K562 (cell line): ENCODE data around the gene MAP3K14. TPM values are rescaled to one million over a fixed set of nuclear protein-coding genes. Genes with fewer than 3 reads are reported as not detected.
A peak's percentile ranks its signal among the peaks of the same experiment; 100 is the strongest.

Experiments
- ARHGAP35 ChIP-seq: fragments of 450-650 bp; IDR thresholded peaks from 2 replicates; pipeline ENCODE4 v1.6.1; 2018; ENCODE audit not compliant: partially characterized antibody
- CHD1 ChIP-seq: fragments of 200-600 bp; sonication (generic); IDR thresholded peaks from one replicate; pipeline ENCODE4 v1.6.1; 2012; ENCODE audit warnings: mild to moderate bottlenecking, moderate library complexity, low read length, inconsistent platforms
- CHD2 ChIP-seq: IDR thresholded peaks from 2 replicates; pipeline ENCODE4 v1.6.1; 2011; ENCODE audit warnings: low read depth, low read length
- E2F4 ChIP-seq: sonication (generic); formaldehyde crosslinking; IDR thresholded peaks from 2 replicates; pipeline ENCODE4 v1.8.0; 2022; ENCODE audit warnings: mild to moderate bottlenecking, low read depth, missing genetic modification reagents
- EGR1 ChIP-seq: fragments of 450-650 bp; conservative IDR thresholded peaks from 2 replicates; pipeline ENCODE4 v1.6.1; 2017; ENCODE audit warnings: mild to moderate bottlenecking
- FOXO4 ChIP-seq: fragments of 450-650 bp; formaldehyde crosslinking; IDR thresholded peaks from 2 replicates; pipeline ENCODE4 v1.4.0; 2020; ENCODE audit warnings: mild to moderate bottlenecking, moderate library complexity
- GABPA ChIP-seq: fragments of 200-800 bp; sonication (Bioruptor generic); conservative IDR thresholded peaks from 2 replicates; pipeline ENCODE4 v1.6.1; 2016; ENCODE audit warnings: low read depth, missing genetic modification characterization, missing compliant biosample characterization
- JUND ChIP-seq, 2 experiments: IDR thresholded peaks; 2 replicates in 1 of 2; 3 replicates in 1 of 2; pipeline ENCODE4 v1.6.1; 2011; ENCODE audit warnings: borderline replicate concordance in 2 of 2, low read depth in 2 of 2, low read length in 2 of 2, improper control_type of control experiment in 1 of 2, missing biosample characterization in 1 of 2, missing genetic modification characterization in 1 of 2, missing genetic modification reagents in 1 of 2
- LARP7 ChIP-seq: fragments of 450-650 bp; IDR thresholded peaks from 2 replicates; pipeline ENCODE4 v1.6.1; 2016
- NCOA2 ChIP-seq, 2 experiments: fragments of 450-650 bp; IDR thresholded peaks; 2 replicates each; pipeline ENCODE4 v1.6.1; 2018; ENCODE audit warnings: mild to moderate bottlenecking in 2 of 2, moderate library complexity in 1 of 2; ENCODE audit not compliant: partially characterized antibody in 2 of 2
- NCOA6 ChIP-seq: fragments of 450-650 bp; IDR thresholded peaks from 2 replicates; pipeline ENCODE4 v1.6.1; 2017; ENCODE audit warnings: mild to moderate bottlenecking
- NFE2L1 ChIP-seq: fragments of 450-650 bp; IDR thresholded peaks from 2 replicates; pipeline ENCODE4 v1.6.1; 2016; ENCODE audit warnings: missing genetic modification characterization, low read depth, mild to moderate bottlenecking, missing compliant biosample characterization, moderate library complexity, borderline replicate concordance
- PHF8 ChIP-seq: fragments of 200-600 bp; sonication (generic); IDR thresholded peaks from 2 replicates; pipeline ENCODE4 v1.6.1; 2012; ENCODE audit warnings: mixed run types, mild to moderate bottlenecking, inconsistent platforms, low read length, moderate library complexity, borderline replicate concordance
- POLR2B ChIP-seq: fragments of 450-650 bp; IDR thresholded peaks from 2 replicates; pipeline ENCODE4 v1.6.1; 2018; ENCODE audit warnings: low read depth; ENCODE audit not compliant: partially characterized antibody
- RNF219 ChIP-seq: fragments of 250-450 bp; sonication (Bioruptor Pico); IDR thresholded peaks from 2 replicates; pipeline ENCODE4 v1.5.0; 2022; ENCODE audit warnings: mild to moderate bottlenecking
- SMC3 ChIP-seq: conservative IDR thresholded peaks from 2 replicates; pipeline ENCODE4 v1.6.1; 2011; ENCODE audit warnings: low read depth, low read length, improper control_type of control experiment; ENCODE audit not compliant: insufficient read depth
- SUPT5H ChIP-seq: fragments of 450-650 bp; IDR thresholded peaks from 2 replicates; pipeline ENCODE4 v1.6.1; 2016
- TEAD1 ChIP-seq, 2 experiments: fragments of 450-650 bp in 1 of 2; sonication (generic) in 1 of 2; formaldehyde crosslinking; IDR thresholded peaks; 2 replicates each; pipeline versions ENCODE4 v1.4.0 to v1.8.0; 2020 to 2022; ENCODE audit warnings: mild to moderate bottlenecking in 2 of 2, missing genetic modification reagents in 1 of 2
- TSC22D4 ChIP-seq: fragments of 450-650 bp; IDR thresholded peaks from 2 replicates; pipeline ENCODE4 v1.6.1; 2016; ENCODE audit warnings: missing genetic modification characterization, missing biosample characterization, control low read depth
- ZNF23 ChIP-seq: fragments of 250-450 bp; sonication (Bioruptor Pico); IDR thresholded peaks from 2 replicates; pipeline ENCODE4 v1.4.0; 2020; ENCODE audit warnings: mild to moderate bottlenecking
- ZNF316 ChIP-seq: fragments of 450-650 bp; IDR thresholded peaks from 2 replicates; pipeline ENCODE4 v1.6.1; 2016
- ZNF584 ChIP-seq: fragments of 200-800 bp; sonication (Bioruptor generic); IDR thresholded peaks from 2 replicates; pipeline ENCODE4 v1.6.1; 2016; ENCODE audit warnings: low read depth, mild to moderate bottlenecking, missing genetic modification characterization, missing compliant biosample characterization
- ZNF77 ChIP-seq: fragments of 250-450 bp; sonication (Bioruptor Pico); IDR thresholded peaks from 2 replicates; pipeline ENCODE4 v1.5.0; 2020
- polyA plus RNA-seq, 8 experiments: library from polyadenylated mRNA; depleted of rRNA in 4 of 8; stranded (reverse) in 5 of 8; unstranded in 3 of 8; fragments of >200 nt; fragmentation: Nextera tagmentation in 2 of 8; fragmentation: Illumina TruSeq in 1 of 8; extraction: Ambion mirVana in 2 of 8; extraction: Trizol in 1 of 8; gene quantifications; 2 replicates each; pipeline versions ENCODE4 v1.2.1 to v1.2.3, GENCODE V29; 2011 to 2014; ENCODE audit warnings: inconsistent platforms in 1 of 8, missing spikeins in 1 of 8
- total RNA-seq, 7 experiments: library from RNA; depleted of rRNA in 6 of 7; stranded (reverse); fragments of >200 nt in 6 of 7; fragmentation: Illumina TruSeq in 2 of 7; extraction: Trizol in 2 of 7; gene quantifications; 2 replicates each; pipeline versions ENCODE4 v1.2.1 to v1.2.3, GENCODE V29; 2011 to 2021; ENCODE audit warnings: low replicate concordance in 1 of 7

The MAP3K14 gene
- total and polyA plus RNA-seq, 9 of the 15 experiments (the other 6 are each of a cell fraction or from before 2014, with no cell fraction given), result 0.45 to 8.7 (median 3.2) TPM

- TF ChIP-seq E2F4 (CRISPR knock-in tag) (0 out of 2 replicates have a peak, but pooled peaks have one; percentile 64), RNF219 (CRISPR knock-in tag) (no peak), ARHGAP35 (no peak), SUPT5H (peak; percentile 54), FOXO4 (CRISPR knock-in tag) (no peak), GABPA (tag) (peak; percentile 64), POLR2B (peak; percentile 50), NCOA2 (IDR thresholded peaks at IDR 0.05; ENCODE audit: partially characterized antibody in 2 of 2) (no peak), ZNF77 (CRISPR knock-in tag) (no peak), TSC22D4 (tag) (no peak), ZNF23 (CRISPR knock-in tag) (no peak), CHD1 (no peak), SMC3 (no peak), TEAD1 (CRISPR knock-in tag; IDR thresholded peaks at IDR 0.05) (peak in 1 of 2 experiments; percentile 44; a peak in 1 of 4 replicates), CHD2 (peak; percentile 55; the same call in 1 of the 2 replicates), ZNF584 (CRISPR knock-in tag) (no peak), EGR1 (peak; percentile 81), JUND (IDR thresholded peaks at IDR 0.05; ENCODE audit: borderline replicate concordance, low read depth, low read length) (no peak), JUND (tag; IDR thresholded peaks at IDR 0.05; ENCODE audit: borderline replicate concordance, low read depth, low read length) (0 out of 3 replicates have a peak, but pooled peaks have one; percentile 8), PHF8 (peak; percentile 46), ZNF316 (peak; percentile 21; the same call in 1 of the 2 replicates), LARP7 (no peak), NFE2L1 (tag) (no peak), NCOA6 (no peak)
Observed at GRCh38 chr17:45317111-45317928, 500 bp upstream of the MAP3K14 start (continued).
